SK-N-SH treated with all-trans-retinoic acid at 6 μM for 48 hours (cell line): ENCODE measurements around the gene PAAF1.

Experiments
- ATAC-seq: fragments of 200-7000 bp; cut with Tn5 transposase; 3 replicates; pipeline ENCODE4 v1.9.1; 2020; ENCODE audit warnings: mild to moderate bottlenecking, moderate library complexity
- ARNTL ChIP-seq: fragments of 450-650 bp; formaldehyde crosslinking; IDR thresholded peaks from 2 replicates; pipeline ENCODE4 v1.5.0; 2020; ENCODE audit warnings: low read depth, mild to moderate bottlenecking, moderate library complexity, borderline replicate concordance
- BACH2 ChIP-seq: fragments of 250-450 bp; sonication (Bioruptor Pico); IDR thresholded peaks from 2 replicates; pipeline ENCODE4 v1.9.0; 2021; ENCODE audit warnings: mild to moderate bottlenecking, borderline replicate concordance
- CREB5 ChIP-seq: fragments of 250-450 bp; sonication (Bioruptor Pico); IDR thresholded peaks from 2 replicates; pipeline ENCODE4 v1.5.1; 2020; ENCODE audit warnings: low read depth, mild to moderate bottlenecking, moderate library complexity
- CSDC2 ChIP-seq: fragments of 250-450 bp; sonication (Bioruptor Pico); IDR thresholded peaks from 2 replicates; pipeline ENCODE4 v1.5.0; 2020; ENCODE audit warnings: mild to moderate bottlenecking, moderate library complexity
- CSRNP3 ChIP-seq: fragments of 250-450 bp; sonication (Bioruptor Pico); IDR thresholded peaks from 2 replicates; pipeline ENCODE4 v1.5.1; 2021; ENCODE audit warnings: mild to moderate bottlenecking, moderate library complexity
- ESRRG ChIP-seq: fragments of 250-450 bp; sonication (Bioruptor Pico); IDR thresholded peaks from 2 replicates; pipeline ENCODE4 v1.6.1; 2021; ENCODE audit warnings: mild to moderate bottlenecking
- GLIS3 ChIP-seq: fragments of 250-450 bp; sonication (Bioruptor Pico); IDR thresholded peaks from 2 replicates; pipeline ENCODE4 v1.5.0; 2020; ENCODE audit warnings: mild to moderate bottlenecking, moderate library complexity
- ISL1 ChIP-seq: fragments of 250-450 bp; sonication (Bioruptor Pico); IDR thresholded peaks from 2 replicates; pipeline ENCODE4 v2.1.2; 2022; ENCODE audit warnings: mild to moderate bottlenecking, moderate library complexity
- OSR1 ChIP-seq: fragments of 250-450 bp; sonication (Bioruptor Pico); IDR thresholded peaks from 2 replicates; pipeline ENCODE4 v1.8.0; 2022; ENCODE audit warnings: moderate library complexity, mild to moderate bottlenecking, inconsistent platforms
- POU6F1 ChIP-seq: fragments of 250-450 bp; sonication (Bioruptor Pico); IDR thresholded peaks from 2 replicates; pipeline ENCODE4 v1.8.0; 2021; ENCODE audit warnings: low read depth, mild to moderate bottlenecking, moderate library complexity, borderline replicate concordance
- RARB ChIP-seq: fragments of 250-450 bp; sonication (Bioruptor Pico); IDR thresholded peaks from 2 replicates; pipeline ENCODE4 v1.8.0; 2021; ENCODE audit warnings: mild to moderate bottlenecking, moderate library complexity
- SNAI2 ChIP-seq: fragments of 250-450 bp; sonication (Bioruptor Pico); IDR thresholded peaks from 2 replicates; pipeline ENCODE4 v1.5.0; 2020; ENCODE audit warnings: mild to moderate bottlenecking, moderate library complexity
- TCF4 ChIP-seq: fragments of 250-450 bp; sonication (Bioruptor Pico); IDR thresholded peaks from 2 replicates; pipeline ENCODE4 v1.8.0; 2021; ENCODE audit warnings: mild to moderate bottlenecking, moderate library complexity, borderline replicate concordance
- TOX ChIP-seq: fragments of 250-450 bp; sonication (Bioruptor Pico); IDR thresholded peaks from 2 replicates; pipeline ENCODE4 v1.8.0; 2021; ENCODE audit warnings: mild to moderate bottlenecking, moderate library complexity, borderline replicate concordance
- TSHZ2 ChIP-seq: fragments of 250-450 bp; sonication (Bioruptor Pico); IDR thresholded peaks from 2 replicates; pipeline ENCODE4 v1.5.0; 2020; ENCODE audit warnings: mild to moderate bottlenecking, moderate library complexity
- ZC3H10 ChIP-seq: fragments of 250-450 bp; sonication (Bioruptor Pico); IDR thresholded peaks from 2 replicates; pipeline ENCODE4 v1.5.1; 2021; ENCODE audit warnings: mild to moderate bottlenecking, moderate library complexity
- ZFP3 ChIP-seq: fragments of 250-450 bp; sonication (Bioruptor Pico); IDR thresholded peaks from 2 replicates; pipeline ENCODE4 v1.5.0; 2020; ENCODE audit warnings: mild to moderate bottlenecking, moderate library complexity
- ZFP30 ChIP-seq: fragments of 450-650 bp; formaldehyde crosslinking; IDR thresholded peaks from 2 replicates; pipeline ENCODE4 v1.5.0; 2022; ENCODE audit warnings: mild to moderate bottlenecking, moderate library complexity
- ZNF565 ChIP-seq: fragments of 450-650 bp; formaldehyde crosslinking; conservative IDR thresholded peaks from 2 replicates; pipeline ENCODE4 v1.5.0; 2020; ENCODE audit warnings: low read depth, mild to moderate bottlenecking, moderate library complexity
- ZNF70 ChIP-seq: fragments of 450-650 bp; formaldehyde crosslinking; IDR thresholded peaks from 2 replicates; pipeline ENCODE4 v1.5.0; 2020; ENCODE audit warnings: mild to moderate bottlenecking, moderate library complexity
- ZNF8 ChIP-seq: fragments of 450-650 bp; formaldehyde crosslinking; IDR thresholded peaks from 2 replicates; pipeline ENCODE4 v1.5.0; 2020; ENCODE audit warnings: mild to moderate bottlenecking, moderate library complexity

Gene PAAF1

GRCh38 chr11:73839123-73839457 lies 37.7 kb upstream of the PAAF1 start:
- TF ChIP-seq GLIS3 (CRISPR knock-in tag) (no peak), BACH2 (CRISPR knock-in tag) (no peak)
- TF ChIP-seq, all 23 proteins: peak for 0
- ATAC-seq, result peak; percentile 36

GRCh38 chr11:73851046-73851764 lies 25.6 kb upstream of the PAAF1 start:
- no peak for ATAC-seq
- no peak for TF ChIP-seq CSRNP3
- TF ChIP-seq RARB, result no peak
- TF ChIP-seq POU6F1 (CRISPR knock-in tag), result no peak
- no peak for TF ChIP-seq OSR1 (CRISPR knock-in tag)
- TF ChIP-seq TOX (CRISPR knock-in tag), result no peak
- no peak for TF ChIP-seq TCF4 (CRISPR knock-in tag)
- no peak for TF ChIP-seq ZNF565
- no peak for TF ChIP-seq ZFP30 (CRISPR knock-in tag)
- TF ChIP-seq ZNF70, result no peak
- TF ChIP-seq TSHZ2 (CRISPR knock-in tag), result no peak
- no peak for TF ChIP-seq ARNTL (CRISPR knock-in tag)
- TF ChIP-seq BACH2 (CRISPR knock-in tag), result no peak
- no peak for TF ChIP-seq ESRRG (CRISPR knock-in tag)
- no peak for TF ChIP-seq ISL1 (CRISPR knock-in tag)
- TF ChIP-seq ZC3H10 (CRISPR knock-in tag), result no peak
- TF ChIP-seq CREB5, result no peak
- TF ChIP-seq SNAI2 (CRISPR knock-in tag), result no peak
- no peak for TF ChIP-seq CSDC2 (CRISPR knock-in tag)
- TF ChIP-seq ZFP3 (CRISPR knock-in tag), result no peak

- ATAC-seq, result no peak
- TF ChIP-seq ESRRG (CRISPR knock-in tag) (no peak), GLIS3 (CRISPR knock-in tag) (no peak), BACH2 (CRISPR knock-in tag) (no peak), CSDC2 (CRISPR knock-in tag) (no peak)
These were observed 24.8 kb upstream of the PAAF1 start for GRCh38 chr11:73852049-73852448.

- TF ChIP-seq ISL1 (CRISPR knock-in tag) (no peak), ZFP3 (CRISPR knock-in tag) (no peak), CSRNP3 (no peak), BACH2 (CRISPR knock-in tag) (no peak), ZNF8 (no peak), TOX (CRISPR knock-in tag) (no peak), POU6F1 (CRISPR knock-in tag) (no peak), ESRRG (CRISPR knock-in tag) (no peak), OSR1 (CRISPR knock-in tag) (no peak), TSHZ2 (CRISPR knock-in tag) (no peak), ZFP30 (CRISPR knock-in tag) (no peak), GLIS3 (CRISPR knock-in tag) (no peak), TCF4 (CRISPR knock-in tag) (no peak), CSDC2 (CRISPR knock-in tag) (no peak)
- TF ChIP-seq, all 23 proteins: peak for 0
- ATAC-seq, result no peak
These were observed 22.1 kb upstream of the PAAF1 start for GRCh38 chr11:73854680-73855079.
